Stimulated activated CD8-positive, alpha-beta memory T cell treated with anti-CD3 and anti-CD28 coated beads, Interleukin-12 subunit alpha, Interleukin-12 subunit beta, amount 100 ng/mL, for 1 hour (primary cell): ENCODE results near the gene GTPBP6.

ENCODE experiments used
- DNase-seq: peaks from one replicate; pipeline ENCODE4 v3.0.0-alpha.2; 2020; ENCODE audit warnings: low read depth

Gene GTPBP6

GRCh38 chrX:318739-319578, at the start of gene GTPBP6:
Gene GTPBP6 (minus strand): TSS chrX:318796. CDS start chrX:318787, 9 bp downstream.
- peak; percentile 97 for DNase-seq

GRCh38 chrX:367866-368265, 49.3 kb upstream of the GTPBP6 start:
- no peak for DNase-seq

GRCh38 chrX:367349-367748, 48.8 kb upstream of the GTPBP6 start:
- DNase-seq, result no peak

- DNase-seq, result no peak
Observed at GRCh38 chrX:363621-364375, 45.2 kb upstream of the GTPBP6 start.

- DNase-seq, result no peak
Observed at GRCh38 chrX:362937-363620, 44.5 kb upstream of the GTPBP6 start.

GRCh38 chrX:362351-362750, 43.8 kb upstream of the GTPBP6 start:
- DNase-seq, result no peak

- DNase-seq, result no peak
Observed at GRCh38 chrX:361231-362145, 42.9 kb upstream of the GTPBP6 start.

- no peak for DNase-seq
Observed at GRCh38 chrX:360496-361150, 42.0 kb upstream of the GTPBP6 start.

GRCh38 chrX:358651-359143, 40.1 kb upstream of the GTPBP6 start:
- DNase-seq, result no peak

- peak; percentile 25 for DNase-seq
Observed at GRCh38 chrX:357693-358471, 39.3 kb upstream of the GTPBP6 start.

- DNase-seq, result no peak
Observed at GRCh38 chrX:357035-357692, 38.6 kb upstream of the GTPBP6 start.

GRCh38 chrX:356385-357034, 37.9 kb upstream of the GTPBP6 start:
- no peak for DNase-seq

GRCh38 chrX:355329-356050, 36.9 kb upstream of the GTPBP6 start:
- DNase-seq, result no peak

GRCh38 chrX:353566-354535, 35.3 kb upstream of the GTPBP6 start:
- DNase-seq, result no peak

- no peak for DNase-seq
Observed at GRCh38 chrX:352582-353314, 34.2 kb upstream of the GTPBP6 start.

GRCh38 chrX:352181-352580, 33.6 kb upstream of the GTPBP6 start:
- DNase-seq, result no peak
